Testis (tissue), 3 donors: Measurements from ENCODE around the gene ATG4A. TPM values are rescaled to one million over a fixed set of nuclear protein-coding genes. Genes with fewer than 3 reads are reported as not detected.

ENCODE experiments used
- DNase-seq: peaks from one replicate; pipeline ENCODE4 v3.0.0-alpha.2; 2019
- H3K27ac ChIP-seq, 2 donors: fragments of 200-600 bp; sonication (generic); one replicate each; pipeline ENCODE4 v1.5.1; 2019
- H3K27me3 ChIP-seq: fragments of 200-600 bp; sonication (generic); one replicate; pipeline ENCODE4 v1.5.1; 2019
- H3K36me3 ChIP-seq: fragments of 200-600 bp; sonication (generic); one replicate; pipeline ENCODE4 v1.5.1; 2017; ENCODE audit warnings: low read depth; ENCODE audit errors: missing control alignments
- H3K4me1 ChIP-seq: fragments of 200-600 bp; sonication (generic); one replicate; pipeline ENCODE4 v1.5.1; 2019
- H3K4me3 ChIP-seq, 2 donors: fragments of 200-600 bp; sonication (generic); one replicate each; pipeline ENCODE4 v1.5.1; 2017 to 2019
- H3K9me3 ChIP-seq: fragments of 200-600 bp; sonication (generic); one replicate; pipeline ENCODE4 v1.5.1; 2017
- CTCF ChIP-seq, 3 experiments: fragments of 450-650 bp in 2 of 3; fragments of 200-600 bp in 1 of 3; sonication (generic) in 1 of 3; IDR thresholded peaks; one replicate each; pipeline ENCODE4 v1.5.1; 2016 to 2019; ENCODE audit warnings: antibody characterized with exemption in 3 of 3, mild to moderate bottlenecking in 2 of 3, moderate library complexity in 1 of 3
- POLR2A ChIP-seq: fragments of 450-650 bp; IDR thresholded peaks from one replicate; pipeline ENCODE4 v1.6.1; 2017; ENCODE audit warnings: antibody characterized with exemption, mild to moderate bottlenecking, moderate library complexity
- WGBS, 2 donors: methylation state at CpG; one replicate each; pipeline ENCODE4 v1.1.5; 2018; 5-methylcytosine and 5-hydroxymethylcytosine counted together
- intact Hi-C: fragments of 100-400 bp; cut with DNase I; formaldehyde crosslinking; loops from one replicate; pipeline ENCODE4 v1.15.1; 2023; ENCODE audit warnings: low total_unique reads
- polyA plus RNA-seq: library from polyadenylated mRNA; stranded (reverse); fragments of 350-450 nt; fragmentation: Illumina TruSeq; extraction: RNeasy Lipid Tissue Mini Kit (QIAGEN cat#74804); gene quantifications from one replicate; pipeline ENCODE4 v1.2.3, GENCODE V29; 2014; ENCODE audit warnings: low read depth, low replicate concordance; ENCODE audit not compliant: insufficient read depth
- total RNA-seq, 2 donors: library from RNA; depleted of rRNA; stranded (reverse); fragments of >200 nt; gene quantifications; one replicate each; pipeline ENCODE4 v1.2.3, GENCODE V29; 2016

The ATG4A gene
- total and polyA plus RNA-seq, 3 donors from 2014 or later, result 8.5 to 9.0 (median 8.8) TPM

GRCh38 chrX:108156934-108157466 is 65.4 kb downstream of the ATG4A start:
- H3K4me1 ChIP-seq, result no peaks in the 10 kb centered on the region
- no peaks in the 10 kb centered on the region for H3K36me3 ChIP-seq
- 90 to 96% methylated on average over 2 to 8 of the region's 8 CpGs for WGBS, 2 donors
- no peak for TF ChIP-seq POLR2A
- no peak for TF ChIP-seq CTCF (IDR thresholded peaks at IDR 0.05)
- no peaks in the 10 kb centered on the region for H3K9me3 ChIP-seq
- H3K27ac ChIP-seq, result no peak overlapping the region
- no peak for DNase-seq
- H3K27me3 ChIP-seq, result no peaks in the 10 kb centered on the region
- intact Hi-C loops, result no loop called here
- no peak overlapping the region for H3K4me3 ChIP-seq

GRCh38 chrX:108157628-108158027 is 66.0 kb downstream of the ATG4A start:
- no peaks in the 10 kb centered on the region for H3K27me3 ChIP-seq
- no peak overlapping the region for H3K27ac ChIP-seq
- intact Hi-C loops, result no loop called here
- WGBS, 2 donors, result 61 to 76% methylated on average over 2 to 3 of the region's 3 CpGs
- no peak for DNase-seq
- no peaks in the 10 kb centered on the region for H3K4me1 ChIP-seq
- H3K36me3 ChIP-seq, result no peaks in the 10 kb centered on the region
- no peak for TF ChIP-seq CTCF (IDR thresholded peaks at IDR 0.05)
- no peak for TF ChIP-seq POLR2A
- H3K4me3 ChIP-seq, result no peak overlapping the region
- H3K9me3 ChIP-seq, result no peaks in the 10 kb centered on the region

GRCh38 chrX:108159028-108159670 is 67.6 kb downstream of the ATG4A start:
- intact Hi-C loops, result no loop called here
- no peak overlapping the region for H3K4me3 ChIP-seq
- TF ChIP-seq POLR2A (no peak), CTCF (IDR thresholded peaks at IDR 0.05) (no peak)
- no peaks in the 10 kb centered on the region for H3K9me3 ChIP-seq
- no peaks in the 10 kb centered on the region for H3K4me1 ChIP-seq
- WGBS, 2 donors, result 96 to 99% methylated on average over 7 of the region's 11 CpGs
- H3K27ac ChIP-seq, result no peak overlapping the region
- H3K27me3 ChIP-seq, result no peaks in the 10 kb centered on the region
- no peak for DNase-seq
- H3K36me3 ChIP-seq, result no peaks in the 10 kb centered on the region

- no peak overlapping the region for H3K27ac ChIP-seq
- TF ChIP-seq POLR2A (no peak), CTCF (IDR thresholded peaks at IDR 0.05) (no peak)
- intact Hi-C loops, result no loop called here
- H3K4me1 ChIP-seq, result no peaks in the 10 kb centered on the region
- no peaks in the 10 kb centered on the region for H3K9me3 ChIP-seq
- no peaks in the 10 kb centered on the region for H3K27me3 ChIP-seq
- DNase-seq, result no peak
- no peak overlapping the region for H3K4me3 ChIP-seq
- 100% methylated on average over 5 of the region's 5 CpGs; no CpG with 5 or more reads in 1 of the 2 donors for WGBS, 2 donors
- no peaks in the 10 kb centered on the region for H3K36me3 ChIP-seq
Observed at GRCh38 chrX:108160309-108160708, 68.7 kb downstream of the ATG4A start.

- no peak overlapping the region for H3K4me3 ChIP-seq
- no peaks in the 10 kb centered on the region for H3K4me1 ChIP-seq
- no peaks in the 10 kb centered on the region for H3K27me3 ChIP-seq
- intact Hi-C loops, result no loop called here
- H3K27ac ChIP-seq, result no peak overlapping the region
- TF ChIP-seq POLR2A (no peak), CTCF (IDR thresholded peaks at IDR 0.05) (no peak)
- H3K9me3 ChIP-seq, result no peaks in the 10 kb centered on the region
- DNase-seq, result no peak
- H3K36me3 ChIP-seq, result no peaks in the 10 kb centered on the region
- WGBS, 2 donors, result 95 to 100% methylated on average over 3 to 4 of the region's 4 CpGs
Observed at GRCh38 chrX:108162265-108162664, 70.7 kb downstream of the ATG4A start.
